GM12872 (cell line): ENCODE data around the gene PKD1.

Source experiments
- TF ChIP-seq, protein P1 (sequence below): IDR thresholded peaks from 3 replicates; pipeline ENCODE4 v1.5.1; 2011; ENCODE audit warnings: low read depth, mild to moderate bottlenecking, low read length, moderate library complexity; ENCODE audit not compliant: insufficient read depth

PKD1 gene

DNA sequence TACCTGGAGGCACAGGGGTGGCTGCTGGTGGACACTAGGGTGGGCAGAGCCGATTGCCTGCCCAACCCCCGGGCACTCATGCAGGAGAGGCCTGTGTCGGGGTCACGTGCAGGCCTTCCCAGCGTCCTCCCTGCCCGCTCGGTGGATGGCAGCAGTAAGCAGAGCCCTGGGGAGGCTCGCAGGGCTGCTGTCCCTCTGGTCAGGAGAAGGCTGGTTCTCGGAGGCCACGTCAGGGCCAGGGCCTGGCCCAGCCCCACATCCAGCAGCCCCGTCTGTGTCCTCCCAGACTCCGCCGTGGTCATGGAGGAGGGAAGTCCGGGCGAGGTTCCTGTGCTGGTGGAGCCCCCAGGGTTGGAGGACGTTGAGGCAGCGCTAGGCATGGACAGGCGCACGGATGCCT lies 52.3 kb downstream of the PKD1 start:
- TF ChIP-seq, protein P1, sequence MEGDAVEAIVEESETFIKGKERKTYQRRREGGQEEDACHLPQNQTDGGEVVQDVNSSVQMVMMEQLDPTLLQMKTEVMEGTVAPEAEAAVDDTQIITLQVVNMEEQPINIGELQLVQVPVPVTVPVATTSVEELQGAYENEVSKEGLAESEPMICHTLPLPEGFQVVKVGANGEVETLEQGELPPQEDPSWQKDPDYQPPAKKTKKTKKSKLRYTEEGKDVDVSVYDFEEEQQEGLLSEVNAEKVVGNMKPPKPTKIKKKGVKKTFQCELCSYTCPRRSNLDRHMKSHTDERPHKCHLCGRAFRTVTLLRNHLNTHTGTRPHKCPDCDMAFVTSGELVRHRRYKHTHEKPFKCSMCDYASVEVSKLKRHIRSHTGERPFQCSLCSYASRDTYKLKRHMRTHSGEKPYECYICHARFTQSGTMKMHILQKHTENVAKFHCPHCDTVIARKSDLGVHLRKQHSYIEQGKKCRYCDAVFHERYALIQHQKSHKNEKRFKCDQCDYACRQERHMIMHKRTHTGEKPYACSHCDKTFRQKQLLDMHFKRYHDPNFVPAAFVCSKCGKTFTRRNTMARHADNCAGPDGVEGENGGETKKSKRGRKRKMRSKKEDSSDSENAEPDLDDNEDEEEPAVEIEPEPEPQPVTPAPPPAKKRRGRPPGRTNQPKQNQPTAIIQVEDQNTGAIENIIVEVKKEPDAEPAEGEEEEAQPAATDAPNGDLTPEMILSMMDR: no peak

DNA sequence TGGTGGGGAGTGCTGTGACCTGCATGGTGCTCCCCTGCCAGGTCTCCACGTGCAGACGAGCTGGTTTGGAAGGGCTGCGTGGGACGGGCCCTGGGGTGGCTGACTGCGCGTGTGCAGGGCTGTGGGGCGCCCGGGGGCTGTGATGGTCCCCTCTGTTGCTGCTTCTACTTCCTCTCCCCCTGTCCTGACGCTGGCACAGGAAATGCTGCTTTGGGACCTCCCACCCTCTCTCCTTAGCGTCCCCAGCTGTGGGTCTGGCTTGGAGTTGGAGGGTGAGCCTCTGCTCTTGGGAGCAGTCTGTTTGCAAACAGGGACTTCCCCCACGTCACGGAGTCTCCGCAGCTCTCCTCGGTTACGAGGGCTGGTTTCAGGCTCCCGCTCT lies 52.7 kb downstream of the PKD1 start:
- TF ChIP-seq, protein P1: no peak

DNA sequence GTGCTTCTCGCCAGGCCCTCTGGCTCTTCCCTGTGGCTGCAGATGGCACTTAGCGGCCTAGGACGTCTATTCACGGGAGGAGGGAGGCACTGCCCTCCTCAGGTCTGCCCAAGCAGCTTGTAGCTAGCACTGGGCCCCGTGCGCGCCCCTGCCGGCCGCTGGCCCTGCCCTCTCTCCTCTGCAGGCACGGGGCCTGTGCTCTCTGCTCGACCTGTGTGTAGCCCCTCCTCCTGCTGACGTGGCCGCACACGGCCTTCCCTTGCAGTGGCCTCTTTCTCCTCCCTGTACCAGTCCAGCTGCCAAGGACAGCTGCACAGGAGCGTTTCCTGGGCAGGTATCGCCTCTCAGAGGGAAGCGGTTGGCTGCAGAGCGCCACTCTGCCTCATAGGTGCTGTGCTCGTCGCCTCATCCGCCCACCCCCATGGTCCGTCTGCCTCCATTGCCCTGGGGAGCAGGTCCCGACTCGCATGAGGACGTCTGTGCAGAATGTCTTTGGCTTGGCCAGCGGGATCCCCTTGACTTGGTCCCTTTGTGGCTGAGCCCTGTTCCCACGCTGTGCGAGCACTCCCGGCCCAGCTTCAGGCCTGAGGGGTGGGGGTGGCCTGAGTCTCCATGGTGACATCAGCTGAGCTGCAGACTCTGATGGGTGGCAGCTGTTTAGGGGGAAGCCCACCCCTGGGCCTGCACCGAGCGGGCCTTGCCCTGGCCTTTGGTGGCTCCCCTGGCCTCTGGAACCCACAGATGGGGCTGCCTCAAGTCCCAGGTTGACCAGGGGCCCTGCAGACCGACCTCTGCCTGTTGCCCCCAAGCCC lies 53.3 kb downstream of the PKD1 start:
- TF ChIP-seq, protein P1: no peak

DNA sequence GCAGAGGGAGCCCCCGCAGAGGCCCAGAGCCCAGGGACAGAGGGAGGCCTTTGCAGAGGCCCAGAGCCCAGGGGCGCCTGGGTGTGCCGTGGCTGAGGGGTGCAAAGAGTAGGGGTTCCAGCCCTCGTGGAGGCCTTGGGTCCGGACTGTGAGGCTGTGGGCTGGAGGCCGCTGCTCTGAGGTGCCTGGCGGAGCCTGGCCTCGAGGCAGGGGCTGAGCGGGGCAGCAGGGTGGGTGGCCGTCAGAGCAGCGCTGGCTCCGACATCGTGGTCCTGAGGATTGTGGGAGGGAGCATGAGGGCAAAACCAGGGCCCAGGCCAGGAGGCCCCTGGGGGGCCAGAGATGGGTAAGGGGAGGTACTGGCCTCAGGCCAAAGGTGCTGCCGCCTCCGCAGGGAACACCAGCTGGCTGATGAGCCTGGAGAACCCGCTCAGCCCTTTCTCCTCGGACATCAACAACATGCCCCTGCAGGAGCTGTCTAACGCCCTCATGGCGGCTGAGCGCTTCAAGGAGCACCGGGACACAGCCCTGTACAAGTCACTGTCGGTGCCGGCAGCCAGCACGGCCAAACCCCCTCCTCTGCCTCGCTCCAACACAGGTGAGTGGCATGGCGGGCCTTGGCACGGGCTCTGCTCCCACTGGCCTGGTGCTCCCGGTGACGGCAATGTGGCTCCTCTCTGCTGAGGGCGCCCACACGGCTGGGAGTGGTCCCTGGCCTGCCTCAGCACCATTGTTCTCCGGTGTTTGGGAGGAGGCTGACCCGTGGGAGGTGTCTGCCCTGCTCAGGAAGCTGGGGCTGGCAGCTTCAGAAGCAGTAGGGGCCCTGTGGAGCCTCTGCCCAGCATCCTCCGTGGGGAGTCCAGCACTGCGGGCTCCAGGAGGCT lies 54.3 kb downstream of the PKD1 start:
- TF ChIP-seq, protein P1: no peak

DNA sequence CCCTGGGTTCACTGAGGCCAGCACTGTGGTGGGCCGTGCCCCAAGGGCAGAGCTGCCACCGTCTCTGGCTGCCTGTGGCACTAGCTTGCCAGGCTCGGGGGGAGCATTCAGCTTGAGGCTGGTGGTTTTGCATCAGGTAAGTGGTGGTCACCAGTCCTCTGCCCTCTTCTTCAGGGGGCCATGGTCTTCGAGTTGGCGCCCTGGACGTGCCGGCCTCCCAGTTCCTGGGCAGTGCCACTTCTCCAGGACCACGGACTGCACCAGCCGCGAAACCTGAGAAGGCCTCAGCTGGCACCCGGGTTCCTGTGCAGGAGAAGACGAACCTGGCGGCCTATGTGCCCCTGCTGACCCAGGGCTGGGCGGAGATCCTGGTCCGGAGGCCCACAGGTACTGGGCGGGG lies 55.7 kb downstream of the PKD1 start:
- TF ChIP-seq, protein P1: no peak

DNA sequence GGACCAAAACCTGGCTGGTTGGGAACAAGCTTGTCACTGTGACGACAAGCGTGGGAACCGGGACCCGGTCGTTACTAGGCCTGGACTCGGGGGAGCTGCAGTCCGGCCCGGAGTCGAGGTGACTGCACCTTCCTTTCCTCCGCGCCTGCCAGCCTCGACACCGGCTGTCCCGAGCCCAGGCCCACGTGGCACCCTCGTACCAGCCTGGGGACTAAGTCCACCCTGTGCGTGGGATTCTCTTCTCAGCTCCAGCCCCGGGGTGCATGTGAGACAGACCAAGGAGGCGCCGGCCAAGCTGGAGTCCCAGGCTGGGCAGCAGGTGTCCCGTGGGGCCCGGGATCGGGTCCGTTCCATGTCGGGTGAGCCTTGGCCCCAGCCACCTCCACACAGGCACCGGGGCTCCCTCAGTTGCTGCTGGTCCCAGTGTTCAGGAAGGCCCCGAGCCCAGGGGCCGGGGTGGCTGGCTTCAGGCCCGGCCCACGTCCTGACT lies 56.3 kb downstream of the PKD1 start:
- TF ChIP-seq, protein P1: no peak

DNA sequence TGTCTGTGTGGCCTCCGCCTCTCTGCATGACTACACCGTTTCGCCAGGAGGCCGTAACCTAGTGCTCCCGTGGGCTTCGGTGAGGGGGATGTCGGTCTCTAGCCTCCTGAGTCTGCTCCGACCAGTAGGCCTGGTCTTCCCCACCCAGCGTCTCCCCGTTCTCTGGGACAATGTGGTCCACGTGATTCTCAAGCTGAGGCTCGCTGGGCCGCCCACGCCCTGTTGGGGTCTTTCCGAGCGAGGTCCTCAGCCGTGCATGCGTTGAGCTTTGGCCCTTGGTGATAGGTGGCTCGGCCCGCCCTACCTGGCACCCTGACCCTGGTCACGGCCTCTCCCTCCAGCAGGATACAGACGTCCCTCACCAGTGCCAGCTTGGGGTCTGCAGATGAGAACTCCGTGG lies 57.0 kb downstream of the PKD1 start:
- TF ChIP-seq, protein P1: no peak
